ENCODE data around the gene ENOSF1.

- TF ChIP-seq POLR2A (IDR thresholded peaks at IDR 0.05), result no peak
- no peak for TF ChIP-seq CTCF (IDR thresholded peaks at IDR 0.05)
Measured at GRCh38 chr18:649341-649740, 63.1 kb downstream of the ENOSF1 start.

Measured in right lobe of liver (tissue), 4 donors.